Prostate gland (tissue), 2 donors: Measurements from ENCODE around the gene ARHGAP4.

Experiments used
- CTCF ChIP-seq, 4 experiments: fragments of 200-600 bp in 2 of 4; fragments of 450-650 bp in 2 of 4; sonication (generic) in 2 of 4; IDR thresholded peaks; 1 replicate in 3 of 4; 2 replicates in 1 of 4; pipeline ENCODE4 v1.5.1; 2016 to 2019; ENCODE audit warnings: antibody characterized with exemption in 4 of 4, mild to moderate bottlenecking in 2 of 4, moderate library complexity in 2 of 4
- POLR2A ChIP-seq: fragments of 450-650 bp; IDR thresholded peaks from one replicate; pipeline ENCODE4 v1.6.1; 2016; ENCODE audit warnings: antibody characterized with exemption, mild to moderate bottlenecking
- POLR2AphosphoS5 ChIP-seq: sonication (generic); formaldehyde crosslinking; IDR thresholded peaks from one replicate; pipeline ENCODE4 v1.6.1; 2017; ENCODE audit warnings: antibody characterized with exemption

DNA sequence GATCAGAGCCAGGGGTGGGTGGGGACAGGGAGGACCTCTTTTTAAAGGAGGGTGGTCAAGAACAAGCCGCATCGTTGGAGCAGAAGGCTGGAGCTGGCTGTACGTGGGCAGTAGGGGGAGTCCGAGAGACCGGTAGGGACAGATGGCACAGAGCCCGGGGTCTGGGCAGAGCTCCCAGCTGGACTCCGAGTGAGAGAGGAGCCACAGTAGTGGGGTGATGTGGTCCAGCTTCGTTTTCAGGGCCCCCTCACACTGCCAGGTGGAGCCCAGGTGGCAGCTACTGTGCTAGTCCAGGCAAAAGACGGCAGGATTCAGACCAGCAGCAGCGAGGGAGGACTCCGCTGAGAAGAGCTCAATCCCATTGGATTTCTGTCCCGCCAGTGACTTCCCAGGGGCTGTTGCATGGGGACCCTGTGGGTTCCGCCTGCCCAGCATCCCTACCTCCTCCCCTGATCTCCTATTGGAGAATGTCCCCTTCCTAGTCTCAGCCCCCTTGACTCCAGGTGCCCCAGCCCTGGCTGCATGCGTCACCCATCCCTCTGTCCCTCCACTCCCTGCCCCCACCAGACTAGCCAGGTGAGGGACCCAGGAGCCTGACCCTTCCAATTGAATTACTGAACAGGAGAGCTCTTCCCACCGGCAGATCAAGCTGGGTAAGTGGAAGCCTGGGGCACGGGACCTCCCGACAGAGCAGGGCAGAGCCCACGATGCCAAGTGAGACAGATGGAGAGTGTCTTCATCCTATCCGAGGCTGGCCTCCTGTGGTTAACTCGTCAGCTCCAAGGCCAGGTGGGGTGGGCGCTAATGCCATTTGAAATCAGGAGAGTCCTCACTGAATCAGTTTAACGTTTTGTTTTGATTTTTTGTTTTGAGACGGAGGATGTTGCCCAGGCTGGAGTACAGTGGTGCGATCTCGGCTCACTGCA is 2.9 kb downstream of the ARHGAP4 start:
- TF ChIP-seq CTCF (IDR thresholded peaks at IDR 0.05) = peak in 3 of 4 experiments; percentile 19 to 44 (median 36)
- TF ChIP-seq POLR2A = no peak
- TF ChIP-seq POLR2AphosphoS5 = peak; percentile 20
